ENCODE results near the gene PDZD2.
"Not testable (repeated sequence)": the region's sequence is repeated elsewhere in the genome, so short reads cannot be mapped to it uniquely, and the experiment has no call there.

The PDZD2 gene

GRCh38 chr5:31638748-31639418, at the start of gene PDZD2:
Gene PDZD2 (plus strand): TSS chr5:31639131.
- H3K36me3 ChIP-seq (ENCODE audit: low read depth): no peaks in the 10 kb centered on the region
- no peak within 1 kb of the TSS for H3K27ac ChIP-seq (ENCODE audit: poor library complexity, severe bottlenecking)
- H3K9me3 ChIP-seq (ENCODE audit: severe bottlenecking): no peaks in the 10 kb centered on the region
- DNase-seq (ENCODE audit: low spot score): peak; percentile 86
- peak; percentile 81 for TF ChIP-seq CTCF (IDR thresholded peaks at IDR 0.05; ENCODE audit: poor library complexity, severe bottlenecking)
- H3K4me3 ChIP-seq (ENCODE audit: severe bottlenecking): peak within 1 kb of the TSS; percentile 41
- peaks cover 3% of the 10 kb centered on the region for H3K4me1 ChIP-seq (ENCODE audit: insufficient read depth, poor library complexity, severe bottlenecking)
- ATAC-seq (ENCODE audit: low read depth): peak; percentile 80
- peaks cover 18% of the 10 kb centered on the region for H3K27me3 ChIP-seq (ENCODE audit: insufficient read depth, poor library complexity, severe bottlenecking)

- DNase-seq (ENCODE audit: low spot score) (no peak), ATAC-seq (ENCODE audit: low read depth) (no peak)
- H3K36me3 ChIP-seq (ENCODE audit: low read depth): no peaks in the 10 kb centered on the region
- H3K27me3 ChIP-seq (ENCODE audit: insufficient read depth, poor library complexity, severe bottlenecking): peaks cover 18% of the 10 kb centered on the region
- H3K4me1 ChIP-seq (ENCODE audit: insufficient read depth, poor library complexity, severe bottlenecking): no peaks in the 10 kb centered on the region
- H3K4me3 ChIP-seq (ENCODE audit: severe bottlenecking): no peak overlapping the region
- no peaks in the 10 kb centered on the region for H3K9me3 ChIP-seq (ENCODE audit: severe bottlenecking)
- no peak for TF ChIP-seq CTCF (IDR thresholded peaks at IDR 0.05; ENCODE audit: poor library complexity, severe bottlenecking)
- no peak overlapping the region for H3K27ac ChIP-seq (ENCODE audit: poor library complexity, severe bottlenecking)
Observed at GRCh38 chr5:31593665-31594064, 45.3 kb upstream of the PDZD2 start.

GRCh38 chr5:31596354-31596753, 42.6 kb upstream of the PDZD2 start:
- H3K4me3 ChIP-seq (ENCODE audit: severe bottlenecking): no peak overlapping the region
- H3K9me3 ChIP-seq (ENCODE audit: severe bottlenecking): no peaks in the 10 kb centered on the region
- no peaks in the 10 kb centered on the region for H3K4me1 ChIP-seq (ENCODE audit: insufficient read depth, poor library complexity, severe bottlenecking)
- no peak for TF ChIP-seq CTCF (IDR thresholded peaks at IDR 0.05; ENCODE audit: poor library complexity, severe bottlenecking)
- no peaks in the 10 kb centered on the region for H3K36me3 ChIP-seq (ENCODE audit: low read depth)
- H3K27ac ChIP-seq (ENCODE audit: poor library complexity, severe bottlenecking): no peak overlapping the region
- ATAC-seq (ENCODE audit: low read depth): no peak
- H3K27me3 ChIP-seq (ENCODE audit: insufficient read depth, poor library complexity, severe bottlenecking): peaks cover 18% of the 10 kb centered on the region
- no peak for DNase-seq (ENCODE audit: low spot score)

GRCh38 chr5:31598640-31599611, 40.0 kb upstream of the PDZD2 start:
- Histone ChIP-seq H3K27ac (ENCODE audit: poor library complexity, severe bottlenecking) (no peak overlapping the region), H3K4me3 (ENCODE audit: severe bottlenecking) (no peak overlapping the region), H3K27me3 (ENCODE audit: insufficient read depth, poor library complexity, severe bottlenecking) (peaks cover 25% of the 10 kb centered on the region), H3K36me3 (ENCODE audit: low read depth) (no peaks in the 10 kb centered on the region), H3K9me3 (ENCODE audit: severe bottlenecking) (no peaks in the 10 kb centered on the region), H3K4me1 (ENCODE audit: insufficient read depth, poor library complexity, severe bottlenecking) (no peaks in the 10 kb centered on the region)
- DNase-seq (ENCODE audit: low spot score) (no peak), ATAC-seq (ENCODE audit: low read depth) (no peak)
- TF ChIP-seq CTCF (IDR thresholded peaks at IDR 0.05; ENCODE audit: poor library complexity, severe bottlenecking): no peak

- H3K9me3 ChIP-seq (ENCODE audit: severe bottlenecking); ATAC-seq (ENCODE audit: low read depth); H3K4me3 ChIP-seq (ENCODE audit: severe bottlenecking); H3K27ac ChIP-seq (ENCODE audit: poor library complexity, severe bottlenecking); H3K4me1 ChIP-seq (ENCODE audit: insufficient read depth, poor library complexity, severe bottlenecking); H3K27me3 ChIP-seq (ENCODE audit: insufficient read depth, poor library complexity, severe bottlenecking); DNase-seq (ENCODE audit: low spot score); H3K36me3 ChIP-seq (ENCODE audit: low read depth): not testable (repeated sequence)
Observed at GRCh38 chr5:31602305-31602704, 36.6 kb upstream of the PDZD2 start.

Measured in RWPE2 (cell line).